K562 (cell line): ENCODE data around the gene ZBTB2. TPM values are rescaled to one million over a fixed set of nuclear protein-coding genes. Genes with fewer than 3 reads are reported as not detected.
A peak's percentile ranks its signal among the peaks of the same experiment; 100 is the strongest.

Source experiments
- BCOR ChIP-seq: fragments of 450-650 bp; IDR thresholded peaks from 2 replicates; pipeline ENCODE4 v1.6.1; 2016
- CCNT2 ChIP-seq: IDR thresholded peaks from 2 replicates; pipeline ENCODE4 v1.6.1; 2011; ENCODE audit warnings: borderline replicate concordance, low read depth, mild to moderate bottlenecking, moderate library complexity, mixed read lengths, low read length; ENCODE audit not compliant: insufficient read length; ENCODE audit errors: extremely low read depth
- ERF ChIP-seq: fragments of 450-650 bp; formaldehyde crosslinking; IDR thresholded peaks from 2 replicates; pipeline ENCODE4 v1.4.0; 2020; ENCODE audit warnings: mild to moderate bottlenecking, mixed read lengths
- EWSR1 ChIP-seq: fragments of 450-650 bp; IDR thresholded peaks from 2 replicates; pipeline ENCODE4 v1.6.1; 2018; ENCODE audit warnings: borderline replicate concordance, mild to moderate bottlenecking, low read depth, moderate library complexity; ENCODE audit not compliant: partially characterized antibody
- FIP1L1 ChIP-seq: fragments of 200-400 bp; formaldehyde crosslinking; IDR thresholded peaks from 2 replicates; pipeline ENCODE4 v1.6.1; 2018; ENCODE audit warnings: mild to moderate bottlenecking, low read depth, low read length; ENCODE audit not compliant: poor library complexity, severe bottlenecking
- FOXK2 ChIP-seq, 2 experiments: fragments of 450-650 bp; IDR thresholded peaks in 1 of 2; conservative IDR thresholded peaks in 1 of 2; 2 replicates each; pipeline ENCODE4 v1.6.1; 2016; ENCODE audit warnings: low read depth in 2 of 2, mild to moderate bottlenecking in 1 of 2
- GABPB1 ChIP-seq: sonication (generic); formaldehyde crosslinking; IDR thresholded peaks from 2 replicates; pipeline ENCODE4 v1.8.0; 2022; ENCODE audit warnings: mild to moderate bottlenecking, missing genetic modification reagents
- HSF4 ChIP-seq: fragments of 250-450 bp; sonication (Bioruptor Pico); IDR thresholded peaks from 2 replicates; pipeline ENCODE4 v2.1.2; 2022; ENCODE audit warnings: mild to moderate bottlenecking, moderate library complexity, borderline replicate concordance
- LARP7 ChIP-seq: fragments of 450-650 bp; IDR thresholded peaks from 2 replicates; pipeline ENCODE4 v1.6.1; 2016
- MBD2 ChIP-seq: sonication (generic); IDR thresholded peaks from 2 replicates; pipeline ENCODE4 v1.6.1; 2016; ENCODE audit warnings: low read depth, borderline replicate concordance
- MLX ChIP-seq, 2 experiments: fragments of 450-650 bp in 1 of 2; sonication (generic) in 1 of 2; formaldehyde crosslinking; conservative IDR thresholded peaks; 2 replicates each; pipeline versions ENCODE4 v1.4.0 to v1.8.1; 2020 to 2022; ENCODE audit warnings: mild to moderate bottlenecking in 1 of 2, missing genetic modification reagents in 1 of 2
- NR1H2 ChIP-seq: sonication (generic); formaldehyde crosslinking; IDR thresholded peaks from 2 replicates; pipeline ENCODE4 v1.4.0; 2020; ENCODE audit warnings: mild to moderate bottlenecking, missing genetic modification reagents
- PHF20 ChIP-seq: fragments of 450-650 bp; IDR thresholded peaks from 2 replicates; pipeline ENCODE4 v1.6.1; 2018; ENCODE audit not compliant: partially characterized antibody
- PTRF ChIP-seq: fragments of 450-650 bp; IDR thresholded peaks from 2 replicates; pipeline ENCODE4 v1.6.1; 2016; ENCODE audit warnings: mild to moderate bottlenecking, missing genetic modification characterization, missing compliant biosample characterization
- STAT6 ChIP-seq: sonication (generic); formaldehyde crosslinking; IDR thresholded peaks from 2 replicates; pipeline ENCODE4 v1.8.1; 2023; ENCODE audit warnings: mild to moderate bottlenecking, missing genetic modification reagents
- SUPT5H ChIP-seq: fragments of 450-650 bp; IDR thresholded peaks from 2 replicates; pipeline ENCODE4 v1.6.1; 2016
- ZBTB33 ChIP-seq: sonication (generic); formaldehyde crosslinking; IDR thresholded peaks from 2 replicates; pipeline ENCODE4 v1.8.1; 2023; ENCODE audit warnings: mild to moderate bottlenecking, missing genetic modification reagents
- ZC3H11A ChIP-seq: IDR thresholded peaks from 2 replicates; pipeline ENCODE4 v1.6.1; 2012; ENCODE audit warnings: low read depth, low read length, improper control_type of control experiment
- ZNF444 ChIP-seq: fragments of 250-450 bp; sonication (Bioruptor Pico); IDR thresholded peaks from 2 replicates; pipeline ENCODE4 v1.4.0; 2020; ENCODE audit warnings: mild to moderate bottlenecking, moderate library complexity
- ZNF583 ChIP-seq: fragments of 250-450 bp; sonication (Bioruptor Pico); IDR thresholded peaks from 2 replicates; pipeline ENCODE4 v1.4.0; 2020
- ZNF740 ChIP-seq, 3 experiments: fragments of 200-800 bp in 1 of 3; sonication (Bioruptor generic) in 1 of 3; sonication (generic) in 1 of 3; formaldehyde crosslinking in 1 of 3; IDR thresholded peaks; 2 replicates each; pipeline versions ENCODE4 v1.6.1 to v1.8.0; 2016 to 2022; ENCODE audit warnings: mild to moderate bottlenecking in 2 of 3, missing compliant biosample characterization in 2 of 3, missing genetic modification characterization in 2 of 3, missing genetic modification reagents in 1 of 3
- ZNF77 ChIP-seq: fragments of 250-450 bp; sonication (Bioruptor Pico); IDR thresholded peaks from 2 replicates; pipeline ENCODE4 v1.5.0; 2020
- polyA plus RNA-seq, 8 experiments: library from polyadenylated mRNA; depleted of rRNA in 4 of 8; stranded (reverse) in 5 of 8; unstranded in 3 of 8; fragments of >200 nt; fragmentation: Nextera tagmentation in 2 of 8; fragmentation: Illumina TruSeq in 1 of 8; extraction: Ambion mirVana in 2 of 8; extraction: Trizol in 1 of 8; gene quantifications; 2 replicates each; pipeline versions ENCODE4 v1.2.1 to v1.2.3, GENCODE V29; 2011 to 2014; ENCODE audit warnings: inconsistent platforms in 1 of 8, missing spikeins in 1 of 8
- total RNA-seq, 7 experiments: library from RNA; depleted of rRNA in 6 of 7; stranded (reverse); fragments of >200 nt in 6 of 7; fragmentation: Illumina TruSeq in 2 of 7; extraction: Trizol in 2 of 7; gene quantifications; 2 replicates each; pipeline versions ENCODE4 v1.2.1 to v1.2.3, GENCODE V29; 2011 to 2021; ENCODE audit warnings: low replicate concordance in 1 of 7

ZBTB2 gene
- total and polyA plus RNA-seq, 9 of the 15 experiments (the other 6 are each of a cell fraction or from before 2014, with no cell fraction given): 5.1 to 26.2 (median 16.4) TPM

GRCh38 chr6:151389618-151390275 is 1.6 kb downstream of the ZBTB2 start (continued):
- TF ChIP-seq LARP7 (0 out of 2 replicates have a peak, but pooled peaks have one; percentile 44), PHF20 (peak; percentile 79), EWSR1 (no peak), FIP1L1 (peak; percentile 39), ZBTB33 (CRISPR knock-in tag) (peak; percentile 46; the same call in 1 of the 2 replicates), ZNF444 (CRISPR knock-in tag) (no peak), ZNF583 (CRISPR knock-in tag) (0 out of 2 replicates have a peak, but pooled peaks have one; percentile 22), ZC3H11A (no peak), ZNF740 (CRISPR knock-in tag; IDR thresholded peaks at IDR 0.05) (peak; percentile 49; the same call in 1 of the 2 replicates), ZNF740 (tag; IDR thresholded peaks at IDR 0.05) (no peak), STAT6 (CRISPR knock-in tag) (peak; percentile 51; the same call in 1 of the 2 replicates), MBD2 (peak; percentile 62; the same call in 1 of the 2 replicates), GABPB1 (CRISPR knock-in tag) (peak; percentile 55; the same call in 1 of the 2 replicates), PTRF (no peak), HSF4 (CRISPR knock-in tag) (no peak), MLX (CRISPR knock-in tag; conservative IDR thresholded peaks at IDR 0.05) (0 out of 4 replicates have a peak, but pooled peaks have one; percentile 9 to 64), NR1H2 (CRISPR knock-in tag) (0 out of 2 replicates have a peak, but pooled peaks have one; percentile 52), CCNT2 (no peak), FOXK2 (conservative IDR thresholded peaks at IDR 0.05 in 1 of 2, IDR thresholded peaks at IDR 0.05 in 1 of 2; ENCODE audit: low read depth in 2 of 2) (peak in 1 of 2 experiments; percentile 19; a peak in 1 of 4 replicates), ERF (peak; percentile 97), ZNF77 (CRISPR knock-in tag) (no peak), BCOR (peak; percentile 36; the same call in 1 of the 2 replicates), SUPT5H (peak; percentile 90)
